GM10248 (cell line): ENCODE results near the gene SNAPC1.

ENCODE experiments used
- CTCF ChIA-PET: fragments of 300-600 bp; sonication (Branson Sonifier 250); formaldehyde crosslinking; extraction: SDS; loops from one replicate; lab custom pipeline; 2021; ENCODE audit warnings: antibody characterized with exemption; lab: Yijun Ruan, JAX
- POLR2A ChIA-PET: fragments of 350-650 bp; sonication (Branson Sonifier 250); formaldehyde crosslinking; extraction: SDS; loops from one replicate; lab custom pipeline; 2020; ENCODE audit warnings: antibody characterized with exemption; lab: Yijun Ruan, JAX
- DNase-seq: peaks from one replicate; pipeline ENCODE4 v3.0.0; 2012; ENCODE audit errors: extremely low spot score
- CTCF ChIP-seq: IDR thresholded peaks from 2 replicates; pipeline ENCODE4 v1.5.1; 2012; ENCODE audit warnings: mild to moderate bottlenecking, low read depth; ENCODE audit errors: extremely low read depth, missing control alignments, control extremely low read depth

SNAPC1 gene

GRCh38 chr14:61747342-61747741 lies 14.9 kb upstream of the SNAPC1 start:
- ChIA-PET POLR2A (no interaction called here), CTCF (interaction anchor here (1.0 kb wide), 1 partner anchor 90 kb away, joined by 3 read pairs; no protein-coding TSS in a partner anchor)
- no peak for TF ChIP-seq CTCF
- DNase-seq = no peak

GRCh38 chr14:61749264-61749663 lies 13.0 kb upstream of the SNAPC1 start:
- TF ChIP-seq CTCF = no peak
- no peak for DNase-seq
- POLR2A ChIA-PET = interaction anchor here (1.7 kb wide), 1 partner anchor 29 kb away, joined by 4 read pairs; no protein-coding TSS in a partner anchor
- CTCF ChIA-PET = interaction anchor here (0.9 to 2.2 kb wide), 10 partner anchors 8 to 287 kb away, joined by 3 to 15 read pairs (median 4); partner anchors contain the start of gene SNAPC1

- ChIA-PET CTCF (interaction anchor here (0.9 to 2.2 kb wide), 7 partner anchors 11 to 288 kb away, joined by 3 to 15 read pairs (median 5); partner anchors contain the start of gene SNAPC1), POLR2A (interaction anchor here (1.7 kb wide), 1 partner anchor 30 kb away, joined by 4 read pairs; no protein-coding TSS in a partner anchor)
- no peak for DNase-seq
- no peak for TF ChIP-seq CTCF
Observed at GRCh38 chr14:61749867-61750266, 12.4 kb upstream of the SNAPC1 start.

- DNase-seq = peak; percentile 89
- no peak for TF ChIP-seq CTCF
- ChIA-PET POLR2A (no interaction called here), CTCF (interaction anchor here (1.0 to 3.5 kb wide), 4 partner anchors 9 to 374 kb away, joined by 3 to 24 read pairs (median 6); partner anchors contain the start of gene SNAPC1)
Observed at GRCh38 chr14:61750708-61751474, 11.3 kb upstream of the SNAPC1 start.

GRCh38 chr14:61751475-61751989 lies 10.7 kb upstream of the SNAPC1 start:
- CTCF ChIA-PET = interaction anchor here (1.0 to 3.5 kb wide), 3 partner anchors 9 to 373 kb away, joined by 3 to 24 read pairs (median 3); partner anchors contain the start of gene SNAPC1
- POLR2A ChIA-PET = no interaction called here
- no peak for TF ChIP-seq CTCF
- DNase-seq = no peak

- peak; percentile 50 for DNase-seq
- POLR2A ChIA-PET = interaction anchor here (1.1 kb wide), 1 partner anchor 9 kb away, joined by 9 read pairs; the partner anchor contains the start of gene SNAPC1
- CTCF ChIA-PET = interaction anchor here (0.6 to 3.5 kb wide), 6 partner anchors 9 to 85 kb away, joined by 3 to 24 read pairs (median 6); partner anchors contain the start of gene SNAPC1
- TF ChIP-seq CTCF = no peak
Observed at GRCh38 chr14:61752626-61753025, 9.6 kb upstream of the SNAPC1 start.
